GM12878 (cell line): Measurements from ENCODE around the gene SORCS2. TPM values are rescaled to one million over a fixed set of nuclear protein-coding genes. Genes with fewer than 3 reads are reported as not detected.

ENCODE experiments used
- ATAC-seq: fragments of 200-7000 bp; cut with Tn5 transposase; 3 replicates; pipeline ENCODE4 v1.9.1; 2020; ENCODE audit warnings: mild to moderate bottlenecking, moderate library complexity
- BruUV-seq: library from RNA; stranded (reverse); fragments of 400-500 nt; replicated peaks from 2 replicates; lab custom pipeline; 2021; lab: Mats Ljungman, UMichigan
- CTCF ChIA-PET: fragments of 300-600 bp; sonication (Branson Sonifier 250); formaldehyde crosslinking; extraction: SDS; loops from one replicate; lab custom pipeline; 2021; ENCODE audit warnings: inconsistent platforms; lab: Yijun Ruan, JAX
- POLR2A ChIA-PET: fragments of 350-600 bp; formaldehyde crosslinking; extraction: SDS; loops from one replicate; lab custom pipeline; 2021; ENCODE audit warnings: inconsistent platforms; lab: Charles Lee
- RAD21 ChIA-PET: fragments of 300-600 bp; sonication (Branson Sonifier 250); formaldehyde crosslinking; loops from one replicate; lab custom pipeline; 2023; ENCODE audit warnings: antibody characterized with exemption; ENCODE audit not compliant: unreplicated experiment; lab: Charles Lee
- SMC1A ChIA-PET: fragments of 300-600 bp; sonication (Branson Sonifier 250); formaldehyde crosslinking; loops from one replicate; lab custom pipeline; 2023; ENCODE audit not compliant: unreplicated experiment, uncharacterized antibody; lab: Charles Lee
- DNase-seq: peaks from one replicate; pipeline ENCODE4 v3.0.0-alpha.2; 2011; ENCODE audit warnings: low read depth, low spot score
- FAIRE-seq: peaks from 3 replicates; lab custom pipeline; 2011; peaks lifted over from hg19 to GRCh38; lab: Jason Lieb, UNC
- H2AFZ ChIP-seq: 2 replicates; pipeline ENCODE4 v1.6.0; 2011; ENCODE audit warnings: low read depth, low read length, control low read depth; ENCODE audit not compliant: control insufficient read depth
- H3K27ac ChIP-seq: 2 replicates; pipeline ENCODE4 v1.5.1; 2011; ENCODE audit warnings: control low read depth; ENCODE audit not compliant: control insufficient read depth, insufficient read depth
- H3K27me3 ChIP-seq, 2 experiments: replicated peaks in 1 of 2; 2 replicates each; pipeline versions ENCODE4 v1.6.0 to v1.6.1; 2011; ENCODE audit warnings: low read length in 1 of 2; ENCODE audit not compliant: control insufficient read depth in 2 of 2, insufficient read depth in 2 of 2
- H3K36me3 ChIP-seq, 2 experiments: 2 replicates each; pipeline ENCODE4 v1.5.1; 2011; ENCODE audit warnings: low read length in 1 of 2; ENCODE audit not compliant: control insufficient read depth in 2 of 2, insufficient read depth in 2 of 2
- H3K4me1 ChIP-seq: 2 replicates; pipeline ENCODE4 v1.6.1; 2011; ENCODE audit warnings: mild to moderate bottlenecking, low read length, moderate library complexity, mixed read lengths; ENCODE audit not compliant: control insufficient read depth, insufficient read depth
- H3K4me2 ChIP-seq: 2 replicates; pipeline ENCODE4 v1.6.0; 2011; ENCODE audit warnings: control low read depth; ENCODE audit not compliant: control insufficient read depth, insufficient read depth
- H3K4me3 ChIP-seq: fragments of 200-600 bp; sonication (generic); 2 replicates; pipeline ENCODE4 v1.5.1; 2016
- H3K79me2 ChIP-seq: 2 replicates; pipeline ENCODE4 v1.6.0; 2011; ENCODE audit warnings: low read length; ENCODE audit not compliant: control insufficient read depth, insufficient read depth
- H3K9ac ChIP-seq: 2 replicates; pipeline ENCODE4 v1.8.0; 2011; ENCODE audit warnings: low read length, control low read depth, mixed read lengths; ENCODE audit not compliant: control insufficient read depth, insufficient read depth
- H3K9me3 ChIP-seq: replicated peaks from 3 replicates; pipeline ENCODE4 v1.5.1; 2011; ENCODE audit warnings: mild to moderate bottlenecking, low read length; ENCODE audit not compliant: control insufficient read depth, insufficient read depth
- H4K20me1 ChIP-seq: 2 replicates; pipeline ENCODE4 v1.6.0; 2011; ENCODE audit not compliant: control insufficient read depth, insufficient read depth
- BCL3 ChIP-seq: IDR thresholded peaks from 2 replicates; pipeline ENCODE4 v1.6.1; 2011; ENCODE audit warnings: borderline replicate concordance, low read depth, mild to moderate bottlenecking, moderate library complexity, low read length; ENCODE audit not compliant: insufficient read depth, poor library complexity, severe bottlenecking
- CREM ChIP-seq: IDR thresholded peaks from 2 replicates; pipeline ENCODE4 v1.6.1; 2014; ENCODE audit warnings: antibody characterized with exemption, low read depth
- E2F8 ChIP-seq: fragments of 450-650 bp; IDR thresholded peaks from 2 replicates; pipeline ENCODE4 v1.6.1; 2018; ENCODE audit warnings: mild to moderate bottlenecking, low read depth, moderate library complexity; ENCODE audit not compliant: partially characterized antibody
- ELK1 ChIP-seq: IDR thresholded peaks from 2 replicates; pipeline ENCODE4 v1.6.1; 2012; ENCODE audit warnings: low read depth, low read length, improper control_type of control experiment
- HCFC1 ChIP-seq: fragments of 150-350 bp; IDR thresholded peaks from 2 replicates; pipeline ENCODE4 v1.6.1; 2014; ENCODE audit warnings: low read length
- LARP7 ChIP-seq: fragments of 450-650 bp; IDR thresholded peaks from 2 replicates; pipeline ENCODE4 v1.6.1; 2017; ENCODE audit warnings: mild to moderate bottlenecking
- POLR2A ChIP-seq: IDR thresholded peaks from 2 replicates; pipeline ENCODE4 v1.6.1; 2011; ENCODE audit warnings: low read depth, mild to moderate bottlenecking, low read length
- POLR2AphosphoS5 ChIP-seq: IDR thresholded peaks from 2 replicates; pipeline ENCODE4 v1.6.1; 2011; ENCODE audit warnings: mild to moderate bottlenecking, low read length, inconsistent platforms
- POU2F2 ChIP-seq: IDR thresholded peaks from 3 replicates; pipeline ENCODE4 v1.6.1; 2011; ENCODE audit warnings: low read depth, mild to moderate bottlenecking, low read length, borderline replicate concordance
- RB1 ChIP-seq: fragments of 450-650 bp; formaldehyde crosslinking; IDR thresholded peaks from 2 replicates; pipeline ENCODE4 v1.6.1; 2017; ENCODE audit warnings: mild to moderate bottlenecking, borderline replicate concordance
- RBBP5 ChIP-seq: fragments of 200-600 bp; sonication (generic); conservative IDR thresholded peaks from 2 replicates; pipeline ENCODE4 v1.6.1; 2016
- REST ChIP-seq: IDR thresholded peaks from 2 replicates; pipeline ENCODE4 v1.6.1; 2012; ENCODE audit warnings: mild to moderate bottlenecking, low read depth, low read length
- RUNX3 ChIP-seq: IDR thresholded peaks from 2 replicates; pipeline ENCODE4 v1.6.1; 2012; ENCODE audit warnings: low read length, inconsistent platforms
- STAT1 ChIP-seq: fragments of 450-650 bp; conservative IDR thresholded peaks from 2 replicates; pipeline ENCODE4 v1.6.1; 2014; ENCODE audit warnings: antibody characterized with exemption, mild to moderate bottlenecking
- ZNF622 ChIP-seq: fragments of 450-650 bp; IDR thresholded peaks from 2 replicates; pipeline ENCODE4 v1.6.1; 2017; ENCODE audit warnings: mild to moderate bottlenecking, inconsistent platforms
- WGBS: methylation state at CpG from one replicate; pipeline ENCODE4 v1.1.6; 2016; ENCODE audit warnings: low lambda C conversion rate; ENCODE audit not compliant: insufficient replicate concordance, insufficient coverage; ENCODE audit errors: missing lambda C conversion rate; 5-methylcytosine and 5-hydroxymethylcytosine counted together
- in situ Hi-C: fragments of 300-500 bp; cut with MboI; formaldehyde crosslinking; loops from 9 replicates; pipeline ENCODE4 v1.14.3; 2018; ENCODE audit warnings: mixed read lengths
- intact Hi-C: fragments of 100-400 bp; cut with micrococcal nuclease; formaldehyde crosslinking; loops from one replicate; pipeline ENCODE4 v1.14.2; 2022; ENCODE audit not compliant: unreplicated experiment
- polyA plus RNA-seq, 11 experiments: library from polyadenylated mRNA; depleted of rRNA in 4 of 11; unstranded in 6 of 11; stranded (reverse) in 5 of 11; fragments of >200 nt; fragmentation: Nextera tagmentation in 4 of 11; fragmentation: Illumina TruSeq in 1 of 11; extraction: Ambion mirVana in 4 of 11; extraction: Trizol in 1 of 11; gene quantifications; 1 replicate in 1 of 11; 2 replicates in 10 of 11; pipeline versions ENCODE4 v1.2.1 to v1.2.3, GENCODE V29; 2011 to 2016; ENCODE audit warnings: inconsistent platforms in 2 of 11, missing spikeins in 2 of 11, low read depth in 1 of 11
- total RNA-seq, 4 experiments: library from RNA; depleted of rRNA in 3 of 4; stranded (reverse); fragments of >200 nt in 3 of 4; fragmentation: Illumina TruSeq in 1 of 4; extraction: Trizol in 1 of 4; gene quantifications; 2 replicates each; pipeline versions ENCODE4 v1.2.1 to v1.2.3, GENCODE V29; 2013 to 2021

The SORCS2 gene
- total and polyA plus RNA-seq, 10 of the 15 experiments (the other 5 are each of a cell fraction or from before 2014, with no cell fraction given): 0.01 to 0.15 (median 0.05) TPM; not detected in 5

GRCh38 chr4:7358100-7358735 lies 165.9 kb downstream of the SORCS2 start (continued):
- TF ChIP-seq BCL3: no peak
- TF ChIP-seq RBBP5: no peak
- TF ChIP-seq RUNX3: no peak
- TF ChIP-seq ZNF622: no peak
- TF ChIP-seq POLR2A: no peak
- no peak for TF ChIP-seq STAT1
- TF ChIP-seq LARP7: no peak
- TF ChIP-seq E2F8: no peak

GRCh38 chr4:7359400-7360062 lies 167.2 kb downstream of the SORCS2 start:
- Histone ChIP-seq H3K27me3 (no peaks in the 10 kb centered on the region), H4K20me1 (no peaks in the 10 kb centered on the region), H3K79me2 (no peaks in the 10 kb centered on the region), H3K4me1 (no peaks in the 10 kb centered on the region), H3K4me3 (no peak overlapping the region), H3K4me2 (no peak overlapping the region), H3K27ac (no peak overlapping the region), H3K9me3 (no peaks in the 10 kb centered on the region), H3K9ac (no peak overlapping the region), H3K36me3 (no peaks in the 10 kb centered on the region), H2AFZ (no peak overlapping the region)
- ChIA-PET POLR2A (no interaction called here), RAD21 (no interaction called here), SMC1A (no interaction called here), CTCF (no interaction called here)
- intact Hi-C loops: no loop called here
- FAIRE-seq (no peak), ATAC-seq (no peak), DNase-seq (no peak)
- BruUV-seq: no TSS peak
- in situ Hi-C loops: no loop called here
- WGBS: 44% methylated on average over 13 of the region's 13 CpGs
- TF ChIP-seq POU2F2 (no peak), HCFC1 (no peak), REST (no peak), ELK1 (no peak), POLR2AphosphoS5 (no peak), CREM (no peak), RB1 (no peak)
